DMS79 treated with DMSO at 0.1 percent for 48 hours (cell line): ENCODE results near the gene HSPB7.
"Not testable (repeated sequence)": the region's sequence is repeated elsewhere in the genome, so short reads cannot be mapped to it uniquely, and the experiment has no call there.

ENCODE experiments used
- DNase-seq: peaks from one replicate; lab custom pipeline; 2025; lab: John Stamatoyannopoulos, UW

The HSPB7 gene

DNA sequence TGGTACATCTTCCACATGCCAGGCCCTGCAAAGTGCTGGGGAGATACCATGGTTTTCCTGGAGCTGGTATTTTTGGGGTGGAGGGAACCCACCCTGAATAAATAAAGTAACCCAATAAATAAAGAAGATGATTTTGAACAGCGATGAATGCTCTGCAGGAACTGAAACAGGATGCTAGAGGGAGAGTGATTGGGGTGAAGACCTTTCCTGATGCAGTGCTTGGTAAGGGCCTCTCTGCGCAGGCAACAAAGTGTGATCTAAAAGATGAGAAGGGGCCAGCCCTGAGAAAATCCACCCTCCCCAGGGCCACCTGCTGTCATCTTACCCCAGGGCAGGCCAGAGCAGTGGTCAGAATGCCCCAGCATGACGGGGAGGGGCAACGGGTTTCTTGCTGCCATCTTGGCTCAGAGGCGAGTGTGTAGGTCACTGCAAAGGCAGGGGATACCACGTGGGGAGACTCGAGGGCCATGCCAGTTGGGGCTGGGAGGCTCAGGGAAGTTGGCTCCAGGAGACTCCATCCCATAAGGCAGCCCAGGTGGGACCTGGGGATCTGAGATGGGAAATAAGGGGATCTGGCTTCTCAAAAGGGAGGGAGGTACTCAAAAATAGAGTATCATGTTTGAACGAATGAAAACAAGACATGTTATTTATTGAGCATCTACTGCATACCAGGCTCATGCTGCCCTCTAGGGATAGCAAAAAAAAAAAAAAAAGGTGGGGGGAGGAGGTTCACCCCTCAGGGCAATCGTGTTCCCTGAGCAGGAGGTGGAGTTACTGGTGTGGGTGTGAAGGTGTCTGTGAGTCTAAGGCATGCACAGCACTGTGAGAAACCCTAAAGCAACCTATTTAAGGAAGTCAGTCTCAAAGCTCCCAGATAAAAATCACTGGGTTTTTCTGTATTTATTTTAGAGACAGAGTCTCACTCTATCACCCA is 11.0 kb downstream of the HSPB7 start:
- DNase-seq: no peak

- no peak for DNase-seq
Measured at GRCh38 chr1:16006010-16006409, 11.8 kb downstream of the HSPB7 start.

GRCh38 chr1:16005597-16005996 is 12.2 kb downstream of the HSPB7 start:
- no peak for DNase-seq

DNA sequence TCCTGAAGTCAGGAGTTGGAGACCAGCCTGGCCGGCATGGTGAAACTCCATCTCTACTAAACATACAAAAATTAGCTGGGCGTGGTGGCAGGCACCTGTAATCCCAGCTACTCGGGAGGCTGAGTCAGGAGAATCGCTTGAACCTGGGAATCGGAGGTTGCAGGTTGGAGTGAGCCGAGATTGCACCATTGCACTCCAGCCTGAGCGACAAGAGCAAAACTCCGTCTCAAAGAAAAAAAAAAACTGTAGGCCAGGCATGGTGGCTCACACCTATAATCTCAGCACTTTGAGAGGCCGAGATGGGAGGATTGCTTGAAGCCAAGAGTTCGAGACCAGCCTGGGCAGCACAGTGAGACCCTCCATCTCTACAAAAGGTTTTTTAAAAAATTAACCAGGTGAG is 16.6 kb downstream of the HSPB7 start:
- not testable (repeated sequence) for DNase-seq

DNA sequence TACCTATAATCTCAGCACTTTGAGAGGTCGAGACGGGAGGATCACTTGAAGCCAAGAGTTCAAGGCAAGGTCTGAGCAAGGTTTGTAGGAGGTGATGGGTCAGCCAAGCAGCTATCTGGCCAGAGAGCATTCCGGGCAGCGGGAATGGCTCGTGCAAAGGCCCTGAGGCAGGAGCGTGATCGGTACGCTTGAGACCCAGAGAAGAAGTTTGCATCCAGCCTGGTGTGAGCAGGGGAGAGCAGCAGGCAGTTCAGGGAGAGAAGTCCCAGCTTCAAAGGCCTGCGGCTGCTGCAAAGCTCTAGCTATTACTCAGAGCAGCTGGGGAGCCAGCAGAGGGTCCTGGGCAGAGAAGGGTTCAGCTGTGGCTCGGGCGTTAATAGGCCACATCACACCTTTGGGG is 18.9 kb downstream of the HSPB7 start:
- DNase-seq: no peak

DNA sequence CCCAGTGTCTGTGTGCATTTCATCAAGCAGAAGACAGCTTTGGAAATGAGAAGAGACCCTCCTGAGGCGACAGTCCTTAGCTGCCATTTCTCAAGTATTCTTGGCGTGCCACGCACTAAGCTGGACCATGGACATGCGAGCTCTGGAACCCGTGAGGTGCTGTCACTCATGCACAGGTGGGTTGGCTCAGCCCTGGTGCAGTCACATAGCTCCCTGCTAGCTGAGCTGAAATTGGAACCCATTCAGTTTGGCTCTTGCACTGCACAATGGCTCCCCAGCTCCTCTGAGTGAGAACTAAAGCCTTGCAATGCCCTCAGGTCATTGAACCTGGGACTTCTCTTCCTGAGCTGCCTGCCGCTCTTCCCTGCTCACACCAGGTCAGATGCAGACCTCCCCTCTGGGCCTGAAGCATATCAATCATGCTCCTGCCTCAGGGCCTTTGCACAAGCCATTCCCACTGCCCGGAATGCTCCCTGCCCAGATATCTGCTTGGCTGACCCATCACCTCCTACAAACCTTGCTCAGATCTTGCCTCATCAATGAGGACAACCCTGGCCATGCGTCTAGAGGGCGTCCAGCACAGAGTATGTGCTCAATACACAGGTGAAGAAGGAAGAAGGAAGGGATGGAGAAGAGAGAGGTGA is 20.1 kb downstream of the HSPB7 start:
- no peak for DNase-seq

- DNase-seq: no peak
Measured at GRCh38 chr1:15997076-15997585, 20.7 kb downstream of the HSPB7 start.

DNA sequence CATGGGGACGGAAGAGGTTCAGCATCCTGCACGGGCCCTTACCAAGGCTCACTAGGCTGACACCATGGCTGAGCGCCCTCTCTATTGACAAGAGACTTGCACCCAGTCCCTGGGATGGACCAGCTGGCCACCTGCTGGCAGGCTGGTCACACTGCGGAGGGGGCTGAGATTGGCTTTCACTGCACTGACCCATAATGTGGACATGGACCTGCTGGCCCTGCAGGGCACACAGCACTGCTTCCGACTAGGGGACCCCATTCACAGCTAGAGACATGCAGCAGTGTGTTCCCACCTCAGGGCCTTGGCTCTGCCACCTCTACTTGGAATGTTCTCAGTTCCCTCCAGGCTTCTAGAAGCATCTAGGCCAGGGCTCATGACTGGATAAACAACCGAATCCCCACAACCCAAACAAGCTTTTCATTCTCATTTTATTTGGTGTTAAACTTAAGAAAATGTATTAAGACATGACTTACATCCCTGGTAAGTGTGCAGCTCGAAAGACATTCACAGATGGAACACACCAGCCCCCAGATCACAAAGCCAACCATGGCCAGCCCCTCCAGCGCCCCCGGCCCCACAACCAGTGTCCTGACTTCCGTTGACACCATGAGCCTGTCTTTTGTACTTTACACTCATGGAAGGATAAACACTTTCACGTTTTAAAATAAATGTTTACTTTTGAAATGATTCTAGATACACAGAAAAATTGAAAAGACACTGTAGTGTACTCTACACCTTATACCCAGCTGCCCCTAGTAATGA is 23.1 kb downstream of the HSPB7 start:
- DNase-seq: no peak

DNA sequence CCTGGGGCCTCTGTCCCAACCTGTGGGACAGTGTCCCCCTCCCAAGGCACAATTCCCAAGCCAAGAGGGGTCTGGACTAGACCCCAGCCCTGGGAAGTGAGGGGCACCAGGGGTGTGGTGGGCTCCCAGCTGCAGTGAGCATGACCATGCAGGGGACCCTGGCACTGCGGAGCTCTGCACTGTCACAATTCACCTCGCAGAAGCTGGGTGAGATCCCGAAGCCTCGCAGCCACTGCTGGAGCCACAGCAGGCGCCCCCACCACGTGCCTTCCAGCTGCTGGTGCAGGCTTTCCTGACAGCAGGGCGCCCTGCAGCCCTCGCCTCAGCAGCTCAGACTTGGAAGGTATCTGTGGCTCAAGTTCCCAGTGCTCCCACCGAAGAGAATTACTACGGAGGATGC is 23.8 kb downstream of the HSPB7 start:
- no peak for DNase-seq

DNA sequence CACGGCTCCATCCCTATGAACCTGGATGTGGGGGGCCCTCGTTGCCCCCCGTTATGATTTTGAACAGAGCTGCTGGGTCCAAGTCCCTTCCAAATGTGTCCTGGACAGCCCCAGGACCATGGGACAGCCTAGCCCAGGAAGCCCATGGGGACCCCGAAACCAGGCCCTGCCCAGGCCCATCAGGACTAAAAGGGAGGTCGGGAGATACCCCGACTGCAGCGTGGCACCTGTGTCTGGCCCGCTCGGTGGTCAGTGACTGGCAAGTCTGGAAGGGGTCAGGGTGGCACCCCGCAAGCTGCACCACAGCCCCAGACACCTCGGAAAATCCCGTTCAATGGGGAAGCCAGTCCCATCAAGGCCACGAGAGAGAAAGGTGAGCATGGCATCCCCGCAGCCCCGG is 24.2 kb downstream of the HSPB7 start:
- DNase-seq: no peak

- no peak for DNase-seq
Measured at GRCh38 chr1:15992582-15993500, 25.0 kb downstream of the HSPB7 start.

DNA sequence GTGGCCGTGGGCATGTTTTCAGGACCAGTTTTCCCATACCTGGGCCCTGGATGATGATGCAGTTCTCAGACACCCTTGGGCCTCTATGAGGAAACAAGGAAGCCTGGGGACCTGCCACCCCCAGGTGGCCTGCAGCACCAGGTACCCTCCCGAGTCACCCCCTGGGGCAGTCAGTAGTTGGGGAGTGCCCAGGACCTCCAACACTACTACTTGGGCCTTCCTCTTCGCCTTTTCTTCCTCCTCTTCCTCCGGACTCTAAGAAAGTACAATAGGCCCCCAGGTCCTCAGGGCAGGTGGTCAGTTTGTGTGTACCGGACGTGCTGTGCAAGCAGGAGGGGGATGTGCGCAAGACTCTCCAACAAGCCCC is 25.7 kb downstream of the HSPB7 start:
- DNase-seq: no peak

DNA sequence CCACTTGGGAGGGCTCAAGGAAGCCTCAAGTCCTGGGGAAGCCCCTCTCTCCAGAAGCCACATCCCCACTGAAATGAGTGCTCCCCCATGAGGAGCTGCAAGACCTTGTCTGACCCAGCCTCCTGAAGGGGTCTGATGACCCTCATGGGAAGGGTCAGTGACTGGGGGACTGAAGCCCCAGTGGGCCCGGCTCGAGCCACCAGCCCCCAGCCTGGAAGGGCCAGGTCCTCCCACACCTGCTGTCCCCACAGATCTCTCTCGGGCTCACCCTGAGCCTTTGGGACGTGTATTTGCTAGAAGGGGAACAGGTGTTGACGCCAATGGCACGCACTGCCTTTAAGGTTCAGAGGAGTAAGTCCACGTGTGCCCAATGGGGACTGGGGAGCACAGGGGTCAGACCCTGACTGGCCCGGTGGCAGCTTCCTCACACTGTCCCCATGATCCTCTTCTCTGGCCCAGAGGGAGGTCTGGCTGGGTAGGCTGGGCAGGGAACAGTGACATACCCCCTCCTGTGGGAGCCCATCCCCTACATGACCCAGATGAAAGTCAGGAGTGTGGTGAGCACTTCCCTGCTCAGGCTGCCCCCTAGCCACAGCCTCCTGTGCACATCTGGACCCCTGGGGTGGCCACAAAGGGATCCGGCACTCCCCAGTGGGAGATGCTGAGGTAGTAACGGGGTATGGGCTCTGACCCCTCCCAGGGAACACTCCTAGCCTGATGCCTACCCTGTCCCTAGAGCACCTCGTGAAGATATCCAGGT is 26.2 kb downstream of the HSPB7 start:
- no peak for DNase-seq

GRCh38 chr1:15989776-15990175 is 28.1 kb downstream of the HSPB7 start:
- no peak for DNase-seq

DNA sequence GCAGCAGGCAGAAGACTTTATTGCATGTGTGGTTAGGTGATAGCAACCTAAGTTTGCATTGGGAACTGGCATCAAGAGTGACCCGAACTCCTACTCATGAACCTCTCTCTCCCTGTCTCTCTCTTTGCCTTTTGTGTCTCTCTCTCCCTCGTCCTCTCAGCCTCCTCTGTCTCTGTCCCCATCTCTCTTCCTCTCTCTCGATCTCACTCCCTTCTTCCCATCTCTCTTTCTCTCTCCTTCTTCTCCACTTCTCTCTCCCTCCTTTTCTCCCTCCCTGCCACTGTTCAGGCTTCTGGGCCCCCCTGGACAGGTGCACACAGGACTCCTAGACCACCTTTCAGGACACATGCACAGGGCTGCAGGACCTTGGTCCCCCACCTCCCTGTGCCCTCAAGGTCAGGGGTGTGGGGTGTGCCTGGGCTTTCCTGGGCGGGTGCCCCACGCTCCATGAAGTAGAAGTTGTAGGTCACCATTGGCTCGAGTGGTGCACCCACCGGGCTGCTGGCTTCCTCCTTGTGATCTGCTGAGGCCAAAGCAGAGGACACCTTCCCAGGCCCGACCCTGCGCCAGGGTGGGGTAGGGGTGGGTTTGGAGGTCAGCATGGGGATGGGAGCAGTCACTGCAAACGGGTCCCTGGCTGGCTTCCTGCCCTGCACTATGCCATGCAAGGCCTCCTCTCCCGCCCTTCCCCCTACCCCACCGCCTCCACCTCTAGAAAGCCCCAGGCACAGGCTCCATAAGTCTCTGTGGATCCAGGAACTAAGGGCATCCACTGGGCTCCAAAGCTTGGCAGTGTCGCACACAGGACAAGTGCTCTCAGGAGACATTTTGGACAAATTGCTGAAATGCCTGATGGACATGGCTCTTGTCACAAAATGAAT is 28.7 kb downstream of the HSPB7 start:
- DNase-seq: no peak

DNA sequence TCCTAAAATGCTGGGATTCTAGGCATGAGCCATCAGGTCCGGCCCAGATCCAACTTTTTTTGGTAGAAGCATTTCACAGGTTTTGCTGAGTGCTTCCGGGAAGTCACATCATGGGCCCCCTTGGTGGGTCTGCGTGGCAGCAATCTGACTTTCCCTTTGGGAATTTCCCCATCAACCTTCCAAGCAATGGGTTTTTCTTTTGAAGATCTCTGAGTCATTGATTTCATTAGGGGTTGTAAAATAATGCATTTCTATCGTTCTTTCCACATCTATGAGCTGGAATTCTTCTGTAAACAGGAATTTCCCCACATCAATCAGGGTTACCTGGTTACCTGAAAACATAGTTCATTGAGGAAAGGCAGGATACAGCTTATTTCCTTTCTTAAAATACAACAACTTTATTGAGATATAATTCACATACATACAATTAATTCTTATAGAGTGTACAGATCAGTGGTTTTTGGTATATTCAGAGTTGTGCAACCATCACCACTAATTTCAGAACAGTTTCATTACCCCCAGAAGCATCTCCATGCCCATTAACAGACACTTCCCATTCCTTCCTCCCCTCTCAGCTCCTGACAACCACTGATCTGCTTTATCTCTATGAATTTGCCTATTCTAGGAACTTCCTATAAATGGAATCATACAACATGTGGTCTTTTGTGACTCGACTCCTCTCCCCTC is 32.1 kb downstream of the HSPB7 start:
- no peak for DNase-seq

DNA sequence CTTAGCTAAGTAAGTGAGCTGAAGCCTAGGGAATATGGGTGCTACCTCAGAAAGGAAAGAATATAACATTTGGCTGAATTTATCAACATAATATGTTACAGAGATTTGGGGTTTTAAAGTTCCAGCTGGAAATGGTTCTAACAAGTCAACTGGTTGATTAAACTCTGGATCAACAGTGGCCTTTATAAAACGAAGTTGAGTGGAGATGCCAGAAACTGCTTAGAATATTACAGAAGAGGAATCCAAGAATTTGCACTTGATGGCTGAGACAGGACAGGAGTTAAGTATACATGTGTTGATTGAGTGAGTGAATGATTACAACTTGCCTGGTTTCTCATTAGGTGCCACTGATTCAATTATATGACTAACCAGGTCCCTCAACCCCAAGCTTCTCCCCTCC is 34.6 kb downstream of the HSPB7 start:
- no peak for DNase-seq

DNA sequence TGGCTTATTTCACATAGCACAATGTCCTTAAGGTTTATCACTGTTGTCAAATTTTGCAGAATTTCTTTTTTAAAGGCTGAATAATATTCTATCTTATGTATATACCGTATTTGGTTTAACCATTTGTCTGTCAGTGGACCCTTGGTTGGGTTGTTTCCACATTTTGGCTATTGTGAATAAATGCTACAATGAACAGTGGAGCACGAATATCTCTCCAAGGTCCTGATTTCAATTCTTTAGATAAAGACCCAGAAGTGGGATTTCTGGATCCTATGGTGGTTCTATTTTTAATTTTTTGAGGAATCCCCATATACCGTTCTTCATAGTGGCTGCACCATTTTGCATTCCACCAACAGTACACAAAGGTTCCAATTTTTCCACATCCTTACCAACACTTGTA is 36.2 kb downstream of the HSPB7 start:
- no peak for DNase-seq

DNA sequence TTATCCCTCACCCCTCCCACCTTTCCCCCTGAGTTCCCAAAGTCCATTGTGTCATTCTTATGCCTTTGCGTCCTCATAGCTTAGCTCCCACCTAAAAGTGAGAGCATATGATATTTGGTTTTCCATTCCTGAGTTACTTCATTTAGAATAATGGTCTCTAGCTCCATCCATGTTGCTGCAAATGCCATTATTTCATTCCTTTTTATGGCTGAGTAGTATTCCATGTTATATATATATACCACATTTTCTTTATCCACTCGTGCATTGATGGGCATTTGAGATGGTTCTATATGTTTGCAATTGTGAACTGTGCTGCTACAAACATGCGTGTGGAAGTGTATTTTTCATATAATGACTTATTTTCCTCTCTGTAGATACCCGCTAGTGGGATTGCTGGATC is 39.9 kb downstream of the HSPB7 start:
- not testable (repeated sequence) for DNase-seq
